Activated naive CD8-positive, alpha-beta T cell treated with anti-CD3 and anti-CD28 coated beads for 36 hours (primary cell): ENCODE data around the gene RPA3. TPM values are rescaled to one million over a fixed set of nuclear protein-coding genes. Genes with fewer than 3 reads are reported as not detected.

Experiments
- DNase-seq: peaks from one replicate; pipeline ENCODE4 v3.0.0; 2021
- H3K27ac Mint-ChIP-seq: one replicate; pipeline ENCODE4 v1.8.0; 2022; ENCODE audit warnings: mild to moderate bottlenecking, moderate library complexity, mixed read lengths
- H3K27me3 Mint-ChIP-seq: one replicate; pipeline ENCODE4 v1.8.0; 2022; ENCODE audit warnings: mild to moderate bottlenecking, mixed read lengths
- H3K36me3 Mint-ChIP-seq: one replicate; pipeline ENCODE4 v1.8.0; 2021; ENCODE audit warnings: mild to moderate bottlenecking, mixed read lengths
- H3K4me1 Mint-ChIP-seq: one replicate; pipeline ENCODE4 v1.8.0; 2021; ENCODE audit warnings: mixed read lengths
- H3K4me3 Mint-ChIP-seq: one replicate; pipeline ENCODE4 v1.8.0; 2022; ENCODE audit warnings: mild to moderate bottlenecking, moderate library complexity, mixed read lengths
- H3K9me3 Mint-ChIP-seq: one replicate; pipeline ENCODE4 v1.8.0; 2022; ENCODE audit warnings: mixed read lengths
- total RNA-seq, 2 experiments: library from RNA; stranded (reverse); gene quantifications; one replicate each; pipeline ENCODE4 v1.2.3, GENCODE V29; 2021

The RPA3 gene
- 100 to 1,000 TPM; 168 to 174 TPM for total RNA-seq

DNA sequence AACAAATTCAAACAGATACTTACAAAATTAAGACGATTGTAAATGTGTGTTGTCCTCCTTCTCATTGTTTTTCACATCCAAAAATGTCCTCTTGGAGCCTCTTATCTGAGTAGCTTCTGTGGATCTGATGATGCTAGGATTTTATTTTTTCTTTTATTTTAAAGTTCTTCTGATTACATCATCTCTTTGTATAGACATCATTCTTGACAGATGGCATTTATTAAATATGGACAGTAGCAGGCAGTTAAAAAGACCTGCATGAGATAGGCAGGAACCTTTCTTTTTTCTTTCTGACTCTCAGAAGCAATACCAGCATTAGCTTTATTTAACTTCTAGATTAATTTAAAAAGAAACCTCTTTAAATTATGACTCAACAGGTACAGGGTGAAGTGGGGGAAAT is at the start of gene RPA3:
Gene RPA3, minus strand, starts transcription at position 116 of the 400 bp plus-strand sequence. CDS start 78,189 bp downstream, outside the sequence.
- peaks cover 26% of the 10 kb centered on the region for H3K36me3 Mint-ChIP-seq
- H3K27ac Mint-ChIP-seq, result peak within 1 kb of the TSS; percentile 91
- no peak for DNase-seq
- H3K9me3 Mint-ChIP-seq, result no peaks in the 10 kb centered on the region
- peaks cover 22% of the 10 kb centered on the region for H3K4me1 Mint-ChIP-seq
- H3K4me3 Mint-ChIP-seq, result peak within 1 kb of the TSS; percentile 59
- H3K27me3 Mint-ChIP-seq, result no peaks in the 10 kb centered on the region

DNA sequence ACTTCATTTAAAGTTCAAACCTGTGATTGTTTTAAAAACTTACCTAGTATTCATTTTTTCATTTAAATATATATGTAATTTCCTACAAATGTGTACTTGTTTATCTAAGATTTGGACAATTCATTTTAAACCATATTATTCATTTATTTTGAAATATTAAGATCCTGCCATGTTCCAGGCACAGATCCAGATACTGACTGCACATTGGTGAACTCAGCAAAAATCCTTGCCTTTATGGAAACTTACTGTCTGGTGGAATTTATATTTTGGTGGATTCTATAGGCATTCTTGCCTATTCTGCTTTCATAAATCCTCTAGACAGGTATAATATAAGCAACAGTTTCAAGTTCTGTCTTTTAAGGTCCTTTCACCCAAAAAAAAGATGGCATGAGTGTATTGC is 48.3 kb upstream of the RPA3 start:
- peaks cover 31% of the 10 kb centered on the region for H3K4me1 Mint-ChIP-seq
- no peaks in the 10 kb centered on the region for H3K9me3 Mint-ChIP-seq
- H3K27me3 Mint-ChIP-seq, result no peaks in the 10 kb centered on the region
- no peak overlapping the region for H3K27ac Mint-ChIP-seq
- H3K36me3 Mint-ChIP-seq, result no peaks in the 10 kb centered on the region
- DNase-seq, result no peak
- H3K4me3 Mint-ChIP-seq, result no peak overlapping the region

DNA sequence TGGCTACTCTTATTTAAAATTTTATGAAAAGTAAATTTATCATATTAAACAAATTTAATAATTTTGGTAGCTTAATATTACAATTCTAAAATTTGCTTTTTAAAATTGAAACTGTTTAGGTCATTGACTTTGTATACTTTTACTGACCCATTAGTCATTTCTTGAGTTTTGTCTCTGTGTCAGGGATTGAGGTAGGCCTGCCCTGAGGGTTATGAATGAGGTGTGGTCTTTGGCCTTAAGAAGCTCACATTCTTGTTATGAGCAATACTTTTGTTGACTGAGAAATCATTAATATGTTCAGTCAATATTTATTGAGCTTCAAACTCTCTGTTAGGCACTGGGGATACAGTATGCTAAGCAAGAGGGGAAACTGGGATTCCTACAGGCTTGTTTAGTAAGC is 47.0 kb upstream of the RPA3 start:
- Mint-ChIP-seq H3K36me3 (no peaks in the 10 kb centered on the region), H3K9me3 (no peaks in the 10 kb centered on the region), H3K4me1 (peaks cover 38% of the 10 kb centered on the region), H3K4me3 (no peak overlapping the region), H3K27ac (no peak overlapping the region), H3K27me3 (no peaks in the 10 kb centered on the region)
- DNase-seq, result no peak

DNA sequence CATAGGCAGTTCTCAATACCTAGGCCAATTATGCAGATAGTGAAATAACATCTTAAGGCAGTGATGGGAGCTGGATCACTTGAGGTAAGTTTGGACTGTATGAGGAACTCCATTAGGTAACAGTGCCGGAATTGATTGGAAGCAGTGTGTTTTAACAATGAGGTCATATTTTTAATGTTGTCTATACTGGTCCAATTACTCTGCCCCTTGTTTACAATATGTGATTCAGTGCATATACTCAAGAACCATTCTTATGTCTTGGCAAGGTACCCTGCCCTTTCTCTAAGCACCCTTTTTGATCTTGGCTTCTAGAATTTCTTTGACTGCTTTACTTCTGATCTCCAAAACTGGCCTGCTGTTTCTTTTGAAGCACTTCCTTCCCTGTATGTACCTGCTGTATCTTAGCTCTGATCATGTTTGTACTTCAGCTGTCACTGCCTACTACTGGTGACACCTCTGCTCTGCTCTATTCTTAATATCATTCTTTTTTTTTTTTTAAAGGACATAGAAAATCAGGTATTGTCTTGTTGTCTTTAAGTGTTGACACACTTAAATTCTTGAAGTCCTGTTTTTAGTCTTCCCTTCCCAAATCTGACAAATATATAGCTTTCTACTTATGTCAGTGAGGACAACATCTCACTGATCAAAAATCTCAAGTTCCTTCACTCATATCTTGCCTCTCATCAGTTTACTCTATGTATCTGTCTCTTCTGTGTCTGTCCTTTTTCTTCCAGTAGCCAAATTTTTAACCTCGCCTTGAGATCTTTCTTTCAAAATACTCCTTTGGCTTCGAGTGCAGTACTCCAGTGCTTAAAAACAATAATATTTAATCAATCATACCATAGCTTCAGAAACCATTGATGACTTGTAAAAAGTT is 46.4 kb upstream of the RPA3 start:
- H3K27ac Mint-ChIP-seq, result peak overlapping the region; percentile 64
- H3K4me3 Mint-ChIP-seq, result no peak overlapping the region
- peaks cover 38% of the 10 kb centered on the region for H3K4me1 Mint-ChIP-seq
- H3K9me3 Mint-ChIP-seq, result no peaks in the 10 kb centered on the region
- no peak for DNase-seq
- H3K36me3 Mint-ChIP-seq, result no peaks in the 10 kb centered on the region
- H3K27me3 Mint-ChIP-seq, result no peaks in the 10 kb centered on the region

DNA sequence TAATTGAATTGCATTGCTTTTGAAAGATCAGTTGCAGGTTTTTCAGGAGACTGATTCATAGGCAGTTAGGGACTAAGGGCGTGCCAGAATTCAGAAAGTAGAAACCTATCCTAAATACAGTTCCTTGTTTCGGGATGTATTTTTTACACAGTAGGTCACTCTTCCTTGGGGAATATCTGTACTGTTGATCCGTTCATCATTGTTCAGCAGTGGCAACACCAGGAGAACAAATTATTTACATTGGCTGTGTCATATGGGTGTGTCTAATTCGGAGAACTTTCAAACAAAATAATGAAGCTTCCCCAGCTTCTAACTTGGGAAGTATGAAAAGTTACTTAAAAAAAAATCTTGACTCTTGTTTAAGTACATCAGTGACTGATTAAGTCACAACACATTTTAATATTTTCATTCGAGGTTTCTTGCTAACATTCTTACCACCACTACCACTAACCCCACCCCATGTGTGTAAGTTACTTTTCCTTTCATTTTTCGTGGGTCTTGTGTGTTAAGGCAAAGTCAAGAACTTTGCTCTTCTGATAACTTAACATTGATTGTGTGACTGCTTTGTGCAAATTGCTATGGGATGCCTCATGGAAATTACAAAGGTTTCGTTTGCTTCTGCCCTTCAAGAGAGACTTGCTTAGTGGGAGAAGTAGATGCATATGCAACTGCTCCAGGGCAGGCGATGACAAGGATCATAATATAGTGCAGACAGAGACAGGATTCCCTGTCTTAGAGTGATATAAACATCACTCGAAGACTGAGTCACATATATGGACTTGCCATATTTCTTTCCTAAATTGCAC is 43.8 kb upstream of the RPA3 start:
- H3K4me3 Mint-ChIP-seq, result peak overlapping the region; percentile 87
- peaks cover 38% of the 10 kb centered on the region for H3K4me1 Mint-ChIP-seq
- peak; percentile 9 for DNase-seq
- peaks cover 2% of the 10 kb centered on the region for H3K36me3 Mint-ChIP-seq
- H3K27me3 Mint-ChIP-seq, result no peaks in the 10 kb centered on the region
- H3K9me3 Mint-ChIP-seq, result no peaks in the 10 kb centered on the region
- peak overlapping the region; percentile 92 for H3K27ac Mint-ChIP-seq

DNA sequence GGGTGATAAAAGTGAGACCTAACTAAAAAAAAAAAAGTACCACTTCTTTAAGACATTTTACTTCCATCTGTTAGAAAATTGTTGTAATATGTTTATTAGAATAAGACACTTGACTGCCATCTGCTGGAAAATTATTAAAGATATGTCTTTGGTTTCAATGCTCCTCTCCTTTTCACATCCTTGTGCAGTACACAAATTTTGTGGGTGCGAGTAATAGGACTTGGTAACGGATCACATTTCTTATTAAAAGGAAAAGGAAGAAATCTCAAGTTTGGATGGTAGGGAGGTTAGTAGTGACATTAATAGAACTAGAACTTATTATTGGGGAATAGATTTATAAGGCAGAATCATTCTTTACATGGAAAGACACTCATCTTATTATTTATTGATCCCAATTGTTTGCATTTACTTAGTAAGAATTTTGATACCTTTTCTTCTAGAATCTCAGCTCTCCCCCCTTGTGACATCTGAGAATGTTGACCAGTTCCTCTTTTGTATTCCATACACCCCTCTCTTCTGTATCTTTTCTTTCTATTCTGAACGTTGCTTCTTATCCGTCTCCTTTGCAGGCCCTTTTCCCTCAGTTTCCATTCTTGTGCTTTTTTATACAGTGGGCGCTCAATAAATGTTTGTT is 43.0 kb upstream of the RPA3 start:
- Mint-ChIP-seq H3K4me3 (peak overlapping the region; percentile 87), H3K36me3 (peaks cover 2% of the 10 kb centered on the region), H3K9me3 (no peaks in the 10 kb centered on the region), H3K4me1 (peaks cover 38% of the 10 kb centered on the region), H3K27ac (peak overlapping the region; percentile 92), H3K27me3 (no peaks in the 10 kb centered on the region)
- no peak for DNase-seq

DNA sequence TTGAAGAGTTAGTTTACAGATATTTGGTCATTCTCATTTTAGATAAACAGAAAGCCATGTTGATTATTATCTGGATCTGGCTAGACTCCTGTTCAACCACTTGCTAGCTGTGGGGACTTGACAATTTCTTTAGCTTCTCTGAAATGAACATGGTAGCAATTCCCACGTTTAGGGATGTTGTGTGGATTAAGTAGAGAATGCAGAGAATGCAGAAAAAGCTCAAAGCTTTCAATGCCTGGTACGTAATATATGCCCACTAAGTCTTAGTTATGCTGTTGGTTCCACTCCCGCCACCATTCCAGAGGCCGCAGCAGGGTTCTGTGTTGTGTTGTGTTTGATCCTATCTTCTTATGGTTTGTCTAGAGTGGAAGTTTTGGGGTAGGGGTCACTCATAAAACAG is 39.2 kb upstream of the RPA3 start:
- no peaks in the 10 kb centered on the region for H3K27me3 Mint-ChIP-seq
- peaks cover 20% of the 10 kb centered on the region for H3K4me1 Mint-ChIP-seq
- H3K36me3 Mint-ChIP-seq, result peaks cover 8% of the 10 kb centered on the region
- no peaks in the 10 kb centered on the region for H3K9me3 Mint-ChIP-seq
- DNase-seq, result no peak
- no peak overlapping the region for H3K4me3 Mint-ChIP-seq
- H3K27ac Mint-ChIP-seq, result no peak overlapping the region

DNA sequence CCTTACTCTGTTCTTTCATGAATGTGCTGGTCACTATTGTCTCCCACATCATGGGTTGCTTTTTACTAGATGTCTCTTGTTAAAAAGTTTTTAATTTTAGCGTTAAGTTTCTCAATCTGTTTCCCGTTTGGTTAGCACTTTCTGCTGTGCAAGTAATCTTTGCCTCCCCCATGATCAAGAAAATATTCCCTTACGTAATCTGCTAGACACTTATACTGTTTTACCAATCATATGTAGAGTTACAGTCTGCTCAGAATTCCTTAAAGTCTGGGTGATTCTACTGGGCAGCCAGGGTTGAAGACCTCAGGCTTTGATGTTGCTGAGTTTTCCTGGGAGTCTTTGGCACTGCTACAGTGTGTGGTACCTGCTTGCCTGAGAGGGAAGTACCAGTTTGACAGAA is 38.2 kb upstream of the RPA3 start:
- Mint-ChIP-seq H3K27ac (no peak overlapping the region), H3K36me3 (peaks cover 8% of the 10 kb centered on the region), H3K27me3 (no peaks in the 10 kb centered on the region), H3K9me3 (no peaks in the 10 kb centered on the region), H3K4me1 (peaks cover 10% of the 10 kb centered on the region), H3K4me3 (no peak overlapping the region)
- DNase-seq, result no peak

DNA sequence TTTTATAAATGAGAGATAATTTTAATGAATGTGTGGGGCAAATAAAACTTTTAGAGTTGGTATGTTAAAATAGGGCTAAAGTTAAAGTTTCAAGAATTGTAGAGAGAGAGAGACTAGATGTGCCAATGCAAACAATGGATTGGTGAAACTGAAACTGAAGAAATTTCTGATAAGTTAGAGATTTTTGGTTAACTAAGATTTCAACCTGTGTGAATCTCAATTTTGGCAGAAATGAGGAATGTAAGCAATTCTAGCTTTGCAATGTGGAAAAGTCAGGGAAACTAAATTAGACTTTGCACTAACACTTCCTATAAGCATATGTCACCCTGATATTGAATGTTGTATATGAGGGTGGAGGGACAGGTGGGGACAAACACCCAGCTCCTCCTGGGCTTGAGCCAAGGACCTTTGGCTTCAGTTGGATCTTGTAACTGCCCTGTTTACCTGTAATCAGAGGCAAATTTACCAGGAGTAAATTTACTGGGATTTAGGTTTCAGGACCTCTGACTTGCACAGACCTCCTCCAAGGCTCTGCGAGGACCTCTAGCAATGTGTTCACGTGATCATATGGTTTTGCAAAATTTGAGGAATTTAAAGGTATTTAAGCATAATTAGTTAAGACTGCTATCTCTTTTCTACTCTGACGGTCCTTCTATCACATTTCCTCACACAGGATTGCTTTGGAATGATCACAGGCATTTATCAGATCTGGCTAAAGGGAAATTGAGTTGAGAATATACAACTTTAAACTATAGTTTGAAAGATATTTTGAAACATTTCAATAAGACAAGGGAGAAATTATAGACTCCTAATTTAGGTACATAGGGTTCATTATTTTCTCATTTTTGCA is 33.1 kb upstream of the RPA3 start:
- Mint-ChIP-seq H3K9me3 (no peaks in the 10 kb centered on the region), H3K27me3 (no peaks in the 10 kb centered on the region), H3K36me3 (peaks cover 6% of the 10 kb centered on the region), H3K4me3 (no peak overlapping the region), H3K4me1 (peaks cover 6% of the 10 kb centered on the region), H3K27ac (no peak overlapping the region)
- no peak for DNase-seq

DNA sequence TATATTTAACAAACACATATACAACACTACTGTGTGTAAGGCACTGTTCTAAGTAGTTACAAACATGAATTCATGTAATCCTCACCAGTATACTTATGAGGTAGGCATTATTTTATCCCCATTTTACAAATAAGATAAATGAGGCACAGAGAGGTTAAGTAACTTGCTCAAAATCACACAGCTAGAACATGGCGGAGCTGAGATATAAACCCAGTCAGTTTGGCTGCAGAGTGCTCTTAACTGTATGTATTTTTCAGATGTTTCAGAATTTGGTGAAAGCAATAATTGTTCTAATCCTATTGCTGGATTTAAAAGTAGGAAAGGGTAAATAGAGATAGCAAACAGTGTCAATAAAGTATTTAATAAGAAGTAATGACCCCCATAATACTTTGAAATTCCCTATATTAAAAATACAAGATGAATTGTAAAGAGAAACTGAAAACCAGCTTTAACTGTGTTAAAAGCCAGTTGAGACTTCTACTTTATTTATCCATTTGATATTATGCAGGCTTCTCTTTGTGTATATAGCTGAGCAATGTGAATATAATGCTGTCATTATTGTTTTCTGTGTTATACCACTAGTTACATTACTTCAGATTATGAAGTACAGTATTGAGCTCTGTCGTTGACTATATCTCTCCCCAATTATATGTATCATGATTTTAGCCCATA is 32.3 kb upstream of the RPA3 start:
- no peak overlapping the region for H3K4me3 Mint-ChIP-seq
- H3K36me3 Mint-ChIP-seq, result peaks cover 6% of the 10 kb centered on the region
- no peak overlapping the region for H3K27ac Mint-ChIP-seq
- H3K9me3 Mint-ChIP-seq, result no peaks in the 10 kb centered on the region
- H3K27me3 Mint-ChIP-seq, result no peaks in the 10 kb centered on the region
- peaks cover 8% of the 10 kb centered on the region for H3K4me1 Mint-ChIP-seq
- no peak for DNase-seq

DNA sequence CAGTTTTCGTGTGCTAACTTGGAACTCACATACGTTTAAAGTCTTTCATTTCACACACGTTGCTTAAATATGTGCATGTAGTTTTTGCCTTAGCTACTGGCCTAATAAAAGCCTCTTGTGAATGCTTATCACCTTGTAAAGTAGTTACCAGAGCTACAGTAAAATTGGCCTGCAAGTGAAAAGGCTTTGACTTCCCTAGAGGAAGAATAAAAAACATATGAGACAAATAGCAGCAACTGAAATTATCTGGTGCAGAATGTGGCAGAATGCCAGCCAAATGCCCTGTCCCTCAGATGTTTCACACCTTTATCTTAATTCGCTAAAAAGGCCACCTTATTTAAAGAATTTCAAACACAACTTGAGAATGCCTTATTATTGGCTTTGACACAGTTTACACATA is 28.1 kb upstream of the RPA3 start:
- H3K4me1 Mint-ChIP-seq, result peaks cover 8% of the 10 kb centered on the region
- H3K4me3 Mint-ChIP-seq, result no peak overlapping the region
- no peak for DNase-seq
- no peaks in the 10 kb centered on the region for H3K27me3 Mint-ChIP-seq
- H3K9me3 Mint-ChIP-seq, result no peaks in the 10 kb centered on the region
- no peak overlapping the region for H3K27ac Mint-ChIP-seq
- H3K36me3 Mint-ChIP-seq, result no peaks in the 10 kb centered on the region

DNA sequence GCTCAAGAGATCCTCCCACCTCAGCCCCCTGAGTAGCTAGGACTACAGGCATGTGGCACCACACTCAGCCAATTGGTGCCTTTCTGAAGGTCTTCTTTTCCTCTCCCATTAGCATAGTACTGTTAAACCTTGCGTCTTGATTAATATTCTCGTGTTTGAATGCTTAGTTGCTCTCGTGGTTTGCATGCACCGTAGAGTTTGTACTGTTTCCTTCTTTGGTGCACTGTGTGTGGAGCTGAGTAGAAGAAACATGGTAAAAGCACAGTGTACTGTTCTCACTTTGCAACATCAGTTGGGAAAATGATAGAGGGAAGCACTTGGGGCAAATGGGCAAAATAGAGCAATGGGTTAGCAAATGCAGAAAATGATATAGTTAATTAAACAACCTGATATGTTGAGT is 27.6 kb upstream of the RPA3 start:
- H3K36me3 Mint-ChIP-seq, result no peaks in the 10 kb centered on the region
- no peak overlapping the region for H3K4me3 Mint-ChIP-seq
- H3K27me3 Mint-ChIP-seq, result no peaks in the 10 kb centered on the region
- DNase-seq, result no peak
- H3K27ac Mint-ChIP-seq, result no peak overlapping the region
- H3K9me3 Mint-ChIP-seq, result no peaks in the 10 kb centered on the region
- H3K4me1 Mint-ChIP-seq, result peaks cover 4% of the 10 kb centered on the region

DNA sequence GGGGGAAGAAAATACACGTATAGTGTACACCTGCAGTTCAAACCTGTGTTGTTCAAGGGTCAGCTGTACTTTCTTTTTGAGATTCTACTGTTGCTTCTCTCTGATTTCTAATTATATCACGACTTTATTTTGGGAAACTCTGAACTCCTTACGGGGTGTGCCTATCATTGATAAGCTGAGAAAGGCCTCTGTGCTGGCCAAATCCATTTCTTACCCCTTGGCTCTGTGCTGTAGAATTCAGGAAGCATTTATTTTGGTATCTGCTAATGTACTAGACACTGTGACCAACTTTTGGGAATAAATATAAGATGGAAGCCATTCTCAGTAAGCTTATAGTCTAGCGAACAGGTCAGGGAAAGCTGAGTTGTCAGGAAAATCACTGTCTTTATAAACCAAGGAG is 26.9 kb upstream of the RPA3 start:
- peaks cover 3% of the 10 kb centered on the region for H3K4me1 Mint-ChIP-seq
- no peaks in the 10 kb centered on the region for H3K27me3 Mint-ChIP-seq
- no peak for DNase-seq
- no peaks in the 10 kb centered on the region for H3K9me3 Mint-ChIP-seq
- no peak overlapping the region for H3K4me3 Mint-ChIP-seq
- no peak overlapping the region for H3K27ac Mint-ChIP-seq
- no peaks in the 10 kb centered on the region for H3K36me3 Mint-ChIP-seq

DNA sequence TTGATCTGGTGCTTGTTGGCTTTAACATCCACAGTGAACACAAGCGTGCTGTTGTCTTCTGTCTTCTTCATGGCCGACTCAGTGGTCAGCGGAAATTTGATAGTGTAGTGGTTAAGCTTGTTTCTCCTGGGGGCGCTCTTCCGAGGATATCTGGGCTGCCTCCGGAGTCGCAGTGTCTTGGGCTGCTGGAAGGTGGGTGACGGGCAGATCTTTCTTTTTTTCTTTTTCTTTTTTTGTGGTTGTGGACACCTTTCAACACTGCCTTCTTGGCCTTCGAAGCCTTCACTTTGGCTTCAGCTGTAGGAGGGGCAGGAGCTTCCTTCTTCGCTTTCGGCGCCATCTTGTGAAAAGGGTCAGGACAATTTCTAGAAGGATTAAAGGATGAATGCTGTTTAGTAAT is 23.8 kb upstream of the RPA3 start:
- no peak overlapping the region for H3K27ac Mint-ChIP-seq
- H3K9me3 Mint-ChIP-seq, result no peaks in the 10 kb centered on the region
- H3K36me3 Mint-ChIP-seq, result no peaks in the 10 kb centered on the region
- no peaks in the 10 kb centered on the region for H3K27me3 Mint-ChIP-seq
- H3K4me1 Mint-ChIP-seq, result peaks cover 15% of the 10 kb centered on the region
- no peak for DNase-seq
- H3K4me3 Mint-ChIP-seq, result no peak overlapping the region
